Measurements from ENCODE around the gene DGKQ.

The DGKQ gene

DNA sequence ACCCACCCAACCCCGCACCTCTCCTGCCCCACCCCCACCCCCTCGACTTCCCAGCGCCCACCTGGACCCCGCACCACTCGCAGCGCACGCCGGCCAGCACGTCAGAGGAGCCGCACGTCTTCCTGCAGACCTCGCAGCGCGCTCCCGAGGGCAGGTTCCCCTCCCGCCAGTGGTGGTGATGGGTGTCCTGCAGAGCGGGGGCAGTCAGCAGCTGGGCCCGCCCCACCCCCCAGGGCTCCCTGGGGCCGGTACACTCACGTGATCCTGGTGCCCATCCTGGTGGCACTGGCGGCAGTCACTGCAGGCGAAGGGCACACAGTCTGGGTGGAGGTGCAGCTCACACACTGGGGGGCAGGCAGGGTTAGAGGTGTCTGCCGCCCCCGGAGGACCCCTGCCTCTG lies 5.1 kb downstream of the DGKQ start:
- Histone ChIP-seq H4K20me1 (ENCODE audit: insufficient read depth, low read length) (no peaks in the 10 kb centered on the region), H3K9me3 (replicated peaks; ENCODE audit: insufficient read depth, low read length) (no peaks in the 10 kb centered on the region), H3K4me1 (ENCODE audit: low read length) (no peaks in the 10 kb centered on the region), H3K9ac (ENCODE audit: low read length) (no peak overlapping the region), H3K27me3 (replicated peaks; ENCODE audit: insufficient read depth, low read length) (no peaks in the 10 kb centered on the region), H3K9me2 (replicated peaks; ENCODE audit: insufficient read depth, low read length) (no peaks in the 10 kb centered on the region), H3K4me3 (ENCODE audit: low read length) (no peak overlapping the region), H3K27ac (ENCODE audit: low read length) (no peak overlapping the region), H3K4me2 (ENCODE audit: low read depth, low read length) (no peak overlapping the region), H3F3A (ENCODE audit: insufficient read depth, low read length) (no peaks in the 10 kb centered on the region), H3K36me3 (replicated peaks; ENCODE audit: insufficient read depth, low read length) (no peaks in the 10 kb centered on the region), H3K79me2 (ENCODE audit: low read length) (no peaks in the 10 kb centered on the region), H2AFZ (ENCODE audit: low read length) (no peak overlapping the region)
- TF ChIP-seq EZH2 (optimal IDR thresholded peaks at IDR 0.05; ENCODE audit: low read depth, low read length) (no peak), EZH2phosphoT487 (IDR thresholded peaks at IDR 0.05; ENCODE audit: low read length) (no peak)
- TF ChIP-seq, protein P1, sequence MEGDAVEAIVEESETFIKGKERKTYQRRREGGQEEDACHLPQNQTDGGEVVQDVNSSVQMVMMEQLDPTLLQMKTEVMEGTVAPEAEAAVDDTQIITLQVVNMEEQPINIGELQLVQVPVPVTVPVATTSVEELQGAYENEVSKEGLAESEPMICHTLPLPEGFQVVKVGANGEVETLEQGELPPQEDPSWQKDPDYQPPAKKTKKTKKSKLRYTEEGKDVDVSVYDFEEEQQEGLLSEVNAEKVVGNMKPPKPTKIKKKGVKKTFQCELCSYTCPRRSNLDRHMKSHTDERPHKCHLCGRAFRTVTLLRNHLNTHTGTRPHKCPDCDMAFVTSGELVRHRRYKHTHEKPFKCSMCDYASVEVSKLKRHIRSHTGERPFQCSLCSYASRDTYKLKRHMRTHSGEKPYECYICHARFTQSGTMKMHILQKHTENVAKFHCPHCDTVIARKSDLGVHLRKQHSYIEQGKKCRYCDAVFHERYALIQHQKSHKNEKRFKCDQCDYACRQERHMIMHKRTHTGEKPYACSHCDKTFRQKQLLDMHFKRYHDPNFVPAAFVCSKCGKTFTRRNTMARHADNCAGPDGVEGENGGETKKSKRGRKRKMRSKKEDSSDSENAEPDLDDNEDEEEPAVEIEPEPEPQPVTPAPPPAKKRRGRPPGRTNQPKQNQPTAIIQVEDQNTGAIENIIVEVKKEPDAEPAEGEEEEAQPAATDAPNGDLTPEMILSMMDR (IDR thresholded peaks at IDR 0.05; ENCODE audit: low read length): no peak
- DNase-seq: no peak

DNA sequence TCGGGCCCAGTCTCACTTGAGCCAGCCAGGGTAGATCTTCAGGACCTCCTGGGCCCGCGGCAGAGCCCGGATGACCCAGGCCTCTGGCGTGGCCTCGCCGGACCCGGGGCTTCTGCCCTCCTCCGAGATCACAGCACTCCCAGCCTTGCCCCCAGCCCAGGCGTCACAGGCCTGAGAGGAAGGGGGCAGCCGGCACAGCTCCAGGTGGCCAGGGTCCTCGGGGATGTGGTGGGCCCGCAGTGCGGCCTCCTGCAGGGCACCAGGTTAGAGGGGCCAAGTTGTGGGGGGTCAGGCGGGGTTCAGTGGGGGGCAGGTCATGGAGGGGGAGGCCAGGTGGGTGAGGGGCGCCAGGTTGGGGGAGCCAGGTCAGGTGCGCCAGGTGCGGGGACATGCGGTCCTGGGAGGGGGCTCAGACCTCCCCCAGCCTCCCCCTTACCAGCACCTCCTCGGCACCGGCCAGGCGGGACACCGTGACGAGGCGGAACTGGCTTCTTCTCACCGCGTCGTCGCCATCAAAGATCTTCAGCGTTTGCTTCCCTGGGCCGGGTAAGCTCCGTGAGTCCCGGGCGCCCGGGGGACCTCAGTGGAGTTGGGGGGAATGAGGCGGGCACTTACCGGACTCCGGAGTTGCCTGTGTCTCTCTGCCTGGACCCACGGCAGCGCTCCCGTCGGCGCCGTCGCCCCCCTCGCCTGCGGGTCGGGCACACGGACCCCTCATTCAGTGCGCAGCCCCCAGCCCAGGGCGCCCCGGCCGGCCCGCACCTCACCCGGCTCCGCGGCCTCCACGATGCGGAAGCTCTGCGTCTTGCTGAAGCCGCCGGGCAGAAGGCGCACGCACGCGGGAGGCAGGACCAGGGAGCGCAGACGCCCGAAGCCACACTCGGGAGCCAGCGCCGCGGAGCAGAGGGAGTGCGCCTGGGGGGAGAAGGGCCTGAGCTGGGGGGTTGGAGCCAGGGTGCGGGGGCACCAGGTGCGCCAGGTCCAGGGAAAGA lies 6.0 kb downstream of the DGKQ start:
- Histone ChIP-seq H2AFZ (ENCODE audit: low read length) (no peak overlapping the region), H3K27ac (ENCODE audit: low read length) (no peak overlapping the region), H3K4me1 (ENCODE audit: low read length) (no peaks in the 10 kb centered on the region), H3K4me3 (ENCODE audit: low read length) (no peak overlapping the region), H4K20me1 (ENCODE audit: insufficient read depth, low read length) (no peaks in the 10 kb centered on the region), H3K27me3 (replicated peaks; ENCODE audit: insufficient read depth, low read length) (no peaks in the 10 kb centered on the region), H3K4me2 (ENCODE audit: low read depth, low read length) (no peak overlapping the region), H3K9ac (ENCODE audit: low read length) (no peak overlapping the region), H3K9me2 (replicated peaks; ENCODE audit: insufficient read depth, low read length) (no peaks in the 10 kb centered on the region), H3F3A (ENCODE audit: insufficient read depth, low read length) (no peaks in the 10 kb centered on the region), H3K36me3 (replicated peaks; ENCODE audit: insufficient read depth, low read length) (no peaks in the 10 kb centered on the region), H3K9me3 (replicated peaks; ENCODE audit: insufficient read depth, low read length) (no peaks in the 10 kb centered on the region), H3K79me2 (ENCODE audit: low read length) (no peaks in the 10 kb centered on the region)
- TF ChIP-seq EZH2 (optimal IDR thresholded peaks at IDR 0.05; ENCODE audit: low read depth, low read length): no peak
- TF ChIP-seq, protein P1 (IDR thresholded peaks at IDR 0.05; ENCODE audit: low read length): no peak
- TF ChIP-seq EZH2phosphoT487 (IDR thresholded peaks at IDR 0.05; ENCODE audit: low read length): no peak
- DNase-seq: no peak

DNA sequence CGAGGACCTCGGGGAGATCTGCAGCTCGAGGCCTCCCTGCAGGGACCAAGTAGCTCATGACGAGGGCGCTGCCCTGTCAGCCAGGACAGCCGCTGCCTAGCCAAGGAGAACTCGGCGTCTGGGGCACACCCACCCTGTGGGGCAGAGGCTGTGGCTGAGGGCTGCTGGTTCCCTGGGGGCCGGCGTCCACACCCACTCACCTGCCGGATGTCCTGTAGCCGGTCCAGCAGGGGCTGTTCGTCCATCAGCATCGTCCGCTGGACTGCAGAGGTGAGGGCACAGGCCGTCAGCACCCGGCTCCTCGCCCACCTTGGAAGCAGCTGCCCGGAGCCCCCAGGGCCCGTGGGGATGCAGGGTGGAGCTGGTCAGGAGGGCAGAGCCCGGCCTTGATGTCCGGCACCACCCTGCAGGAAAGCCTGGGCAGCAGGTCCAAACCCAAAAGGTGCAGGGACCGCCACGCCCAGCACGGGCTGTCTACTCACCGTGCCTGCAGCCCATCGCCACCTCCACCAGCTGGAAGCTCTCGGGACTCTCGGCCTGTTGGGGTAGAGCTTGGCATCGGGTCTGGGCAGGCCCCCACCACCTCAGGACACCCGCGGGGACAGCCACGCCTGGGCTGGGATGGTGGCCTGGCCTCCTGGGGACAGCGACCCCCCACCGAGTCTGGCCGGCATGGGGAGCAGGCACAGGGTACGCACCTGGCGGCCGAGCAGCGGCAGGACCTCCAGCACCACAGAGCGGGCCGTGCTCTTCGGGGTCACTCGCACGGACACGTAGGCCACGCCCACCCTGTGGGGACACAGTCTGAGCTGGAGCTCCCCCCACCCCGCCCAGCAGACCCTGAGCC lies 6.9 kb downstream of the DGKQ start:
- Histone ChIP-seq H3K9me2 (replicated peaks; ENCODE audit: insufficient read depth, low read length) (no peaks in the 10 kb centered on the region), H3K4me1 (ENCODE audit: low read length) (no peaks in the 10 kb centered on the region), H3K9me3 (replicated peaks; ENCODE audit: insufficient read depth, low read length) (no peaks in the 10 kb centered on the region), H3K9ac (ENCODE audit: low read length) (no peak overlapping the region), H3K4me3 (ENCODE audit: low read length) (no peak overlapping the region), H2AFZ (ENCODE audit: low read length) (no peak overlapping the region), H3K4me2 (ENCODE audit: low read depth, low read length) (no peak overlapping the region), H4K20me1 (ENCODE audit: insufficient read depth, low read length) (no peaks in the 10 kb centered on the region), H3K79me2 (ENCODE audit: low read length) (no peaks in the 10 kb centered on the region), H3F3A (ENCODE audit: insufficient read depth, low read length) (no peaks in the 10 kb centered on the region), H3K36me3 (replicated peaks; ENCODE audit: insufficient read depth, low read length) (no peaks in the 10 kb centered on the region), H3K27ac (ENCODE audit: low read length) (no peak overlapping the region), H3K27me3 (replicated peaks; ENCODE audit: insufficient read depth, low read length) (no peaks in the 10 kb centered on the region)
- no peak for TF ChIP-seq EZH2phosphoT487 (IDR thresholded peaks at IDR 0.05; ENCODE audit: low read length)
- TF ChIP-seq, protein P1 (IDR thresholded peaks at IDR 0.05; ENCODE audit: low read length): no peak
- no peak for TF ChIP-seq EZH2 (optimal IDR thresholded peaks at IDR 0.05; ENCODE audit: low read depth, low read length)
- DNase-seq: no peak
